Measurements from ENCODE around the gene TNKS2.
"Not testable (repeated sequence)": the region's sequence is repeated elsewhere in the genome, so short reads cannot be mapped to it uniquely, and the experiment has no call there.

TNKS2 gene

GRCh38 chr10:91797874-91798648 lies at the start of gene TNKS2:
Gene TNKS2, plus strand, starts transcription at chr10:91798426. Its CDS starts 265 bp downstream, at chr10:91798691.
- H3K4me3 ChIP-seq (ENCODE audit: low read length in 2 of 2): peak within 1 kb of the TSS; percentile 95 to 97
- no peaks in the 10 kb centered on the region for H3K27me3 ChIP-seq (ENCODE audit: control insufficient read depth in 2 of 2, insufficient read depth in 2 of 2, low read length in 2 of 2)
- H3K9me3 ChIP-seq (ENCODE audit: control insufficient read depth in 2 of 2, low read length in 2 of 2): no peaks in the 10 kb centered on the region
- no peaks in the 10 kb centered on the region for H3K36me3 ChIP-seq (ENCODE audit: control insufficient read depth in 2 of 2, insufficient read depth in 2 of 2, low read length in 2 of 2)
- H3K9ac ChIP-seq (ENCODE audit: low read depth in 1 of 2, low read length in 2 of 2): peak within 1 kb of the TSS; percentile 94 to 99
- H3K27ac ChIP-seq (ENCODE audit: low read depth in 2 of 2, low read length in 2 of 2): peak within 1 kb of the TSS; percentile 97 to 98
- H3K4me1 ChIP-seq (ENCODE audit: control insufficient read depth in 2 of 2, insufficient read depth in 2 of 2, low read length in 2 of 2): peaks cover 19 to 25% of the 10 kb centered on the region in 2 donors

- not testable (repeated sequence) for H3K9ac ChIP-seq (ENCODE audit: low read depth in 1 of 2, low read length in 2 of 2); H3K4me1 ChIP-seq (ENCODE audit: control insufficient read depth in 2 of 2, insufficient read depth in 2 of 2, low read length in 2 of 2); H3K4me3 ChIP-seq (ENCODE audit: low read length in 2 of 2); H3K27me3 ChIP-seq (ENCODE audit: control insufficient read depth in 2 of 2, insufficient read depth in 2 of 2, low read length in 2 of 2); H3K9me3 ChIP-seq (ENCODE audit: control insufficient read depth in 2 of 2, low read length in 2 of 2); H3K27ac ChIP-seq (ENCODE audit: low read depth in 2 of 2, low read length in 2 of 2); H3K36me3 ChIP-seq (ENCODE audit: control insufficient read depth in 2 of 2, insufficient read depth in 2 of 2, low read length in 2 of 2)
Observed at GRCh38 chr10:91749592-91749991, 48.6 kb upstream of the TNKS2 start.

- Histone ChIP-seq H3K27me3 (ENCODE audit: control insufficient read depth in 2 of 2, insufficient read depth in 2 of 2, low read length in 2 of 2) (no peaks in the 10 kb centered on the region), H3K4me3 (ENCODE audit: low read length in 2 of 2) (no peak overlapping the region), H3K27ac (ENCODE audit: low read depth in 2 of 2, low read length in 2 of 2) (no peak overlapping the region)
Observed at GRCh38 chr10:91756286-91756685, 41.9 kb upstream of the TNKS2 start.

DNA sequence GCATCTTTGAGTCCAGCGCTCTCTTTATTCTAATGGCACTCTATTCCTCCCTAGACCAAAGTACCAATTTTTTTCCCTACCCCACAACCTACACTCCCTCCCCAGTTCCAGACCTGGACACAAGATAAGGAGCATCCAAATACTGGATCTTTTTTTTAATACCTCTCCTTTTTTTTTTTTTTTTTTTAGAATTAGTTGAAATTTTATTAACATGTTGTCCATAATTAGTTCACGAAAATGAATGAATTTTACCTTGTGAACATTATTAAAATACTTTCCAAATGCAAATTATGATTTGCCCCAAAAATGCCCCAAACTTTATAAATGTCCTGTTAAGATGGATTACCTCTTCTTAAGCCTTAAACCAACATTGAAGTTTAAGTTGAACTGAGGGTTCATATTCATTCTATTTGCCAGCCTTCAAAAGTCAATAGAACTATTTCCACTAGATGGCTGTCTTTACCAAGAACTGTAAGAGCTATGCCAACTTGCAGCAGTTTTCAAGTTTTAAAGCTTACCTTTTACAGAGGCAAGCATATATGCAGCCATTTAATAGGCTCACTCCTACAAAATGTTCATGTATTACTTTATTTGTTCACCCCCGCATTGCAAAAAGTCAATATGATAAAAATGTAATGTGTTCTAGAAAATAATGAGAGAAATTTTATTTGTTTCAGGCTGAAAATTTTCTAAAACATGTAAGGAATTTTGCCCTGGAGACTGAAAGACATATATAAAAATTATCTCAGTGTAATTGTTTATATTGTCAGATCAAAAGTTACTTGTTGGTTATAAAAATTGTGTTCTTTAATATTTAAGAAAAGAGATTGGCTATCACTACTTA lies 39.7 kb upstream of the TNKS2 start:
- Histone ChIP-seq H3K27me3 (ENCODE audit: control insufficient read depth in 2 of 2, insufficient read depth in 2 of 2, low read length in 2 of 2) (no peaks in the 10 kb centered on the region), H3K9ac (ENCODE audit: low read depth in 1 of 2, low read length in 2 of 2) (no peak overlapping the region), H3K4me1 (ENCODE audit: control insufficient read depth in 2 of 2, insufficient read depth in 2 of 2, low read length in 2 of 2) (no peaks in the 10 kb centered on the region), H3K36me3 (ENCODE audit: control insufficient read depth in 2 of 2, insufficient read depth in 2 of 2, low read length in 2 of 2) (no peaks in the 10 kb centered on the region), H3K4me3 (ENCODE audit: low read length in 2 of 2) (no peak overlapping the region), H3K9me3 (ENCODE audit: control insufficient read depth in 2 of 2, low read length in 2 of 2) (no peaks in the 10 kb centered on the region), H3K27ac (ENCODE audit: low read depth in 2 of 2, low read length in 2 of 2) (no peak overlapping the region)

More at GRCh38 chr10:91756286-91756685, 41.9 kb upstream of the TNKS2 start:
- Histone ChIP-seq H3K9me3 (ENCODE audit: control insufficient read depth in 2 of 2, low read length in 2 of 2) (no peaks in the 10 kb centered on the region), H3K36me3 (ENCODE audit: control insufficient read depth in 2 of 2, insufficient read depth in 2 of 2, low read length in 2 of 2) (no peaks in the 10 kb centered on the region), H3K9ac (ENCODE audit: low read depth in 1 of 2, low read length in 2 of 2) (no peak overlapping the region), H3K4me1 (ENCODE audit: control insufficient read depth in 2 of 2, insufficient read depth in 2 of 2, low read length in 2 of 2) (no peaks in the 10 kb centered on the region)

DNA sequence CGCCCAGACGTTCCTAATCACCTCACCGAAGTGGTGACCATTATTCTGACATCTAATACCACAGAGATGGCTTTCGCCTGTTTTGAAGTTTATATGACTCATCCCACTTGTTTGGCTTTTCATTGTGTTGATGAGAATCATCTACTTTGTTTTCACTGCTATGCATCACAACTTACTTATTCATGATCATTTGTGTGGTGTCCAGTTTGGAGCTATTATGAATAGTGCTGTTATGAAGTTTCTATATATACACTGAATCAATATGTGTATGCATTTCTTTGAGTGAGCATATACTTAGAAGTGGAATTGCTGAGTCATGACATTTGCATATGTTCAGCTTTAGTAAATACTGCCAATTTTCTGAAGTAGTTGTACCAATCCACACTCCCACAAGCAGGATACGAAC lies 38.6 kb upstream of the TNKS2 start:
- Histone ChIP-seq H3K4me3 (ENCODE audit: low read length in 2 of 2) (no peak overlapping the region), H3K9me3 (ENCODE audit: control insufficient read depth in 2 of 2, low read length in 2 of 2) (no peaks in the 10 kb centered on the region), H3K9ac (ENCODE audit: low read depth in 1 of 2, low read length in 2 of 2) (no peak overlapping the region), H3K27ac (ENCODE audit: low read depth in 2 of 2, low read length in 2 of 2) (no peak overlapping the region), H3K36me3 (ENCODE audit: control insufficient read depth in 2 of 2, insufficient read depth in 2 of 2, low read length in 2 of 2) (no peaks in the 10 kb centered on the region), H3K4me1 (ENCODE audit: control insufficient read depth in 2 of 2, insufficient read depth in 2 of 2, low read length in 2 of 2) (no peaks in the 10 kb centered on the region), H3K27me3 (ENCODE audit: control insufficient read depth in 2 of 2, insufficient read depth in 2 of 2, low read length in 2 of 2) (no peaks in the 10 kb centered on the region)

DNA sequence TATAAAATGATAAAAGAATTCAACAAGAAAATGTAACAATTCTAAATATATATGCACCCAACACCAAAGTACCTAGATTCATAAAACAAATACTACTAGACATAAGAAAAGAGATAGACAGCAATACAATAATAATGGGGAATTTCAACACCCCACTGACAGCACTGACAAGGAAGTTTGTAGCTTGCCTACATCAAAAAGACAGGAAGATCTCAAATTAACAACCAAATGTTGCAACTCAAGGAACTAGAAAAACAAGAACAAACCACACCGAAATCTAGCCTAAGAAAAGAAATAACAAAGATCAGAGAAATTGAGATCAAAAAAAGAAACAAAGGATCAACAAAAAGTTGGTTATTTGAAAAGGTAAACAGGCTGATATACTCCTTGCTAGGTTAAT lies 36.5 kb upstream of the TNKS2 start:
- H3K27ac ChIP-seq (ENCODE audit: low read depth in 2 of 2, low read length in 2 of 2): no peak overlapping the region
- H3K4me1 ChIP-seq (ENCODE audit: control insufficient read depth in 2 of 2, insufficient read depth in 2 of 2, low read length in 2 of 2): no peaks in the 10 kb centered on the region
- H3K4me3 ChIP-seq (ENCODE audit: low read length in 2 of 2): no peak overlapping the region
- no peak overlapping the region for H3K9ac ChIP-seq (ENCODE audit: low read depth in 1 of 2, low read length in 2 of 2)
- H3K27me3 ChIP-seq (ENCODE audit: control insufficient read depth in 2 of 2, insufficient read depth in 2 of 2, low read length in 2 of 2): no peaks in the 10 kb centered on the region
- H3K9me3 ChIP-seq (ENCODE audit: control insufficient read depth in 2 of 2, low read length in 2 of 2): no peaks in the 10 kb centered on the region
- no peaks in the 10 kb centered on the region for H3K36me3 ChIP-seq (ENCODE audit: control insufficient read depth in 2 of 2, insufficient read depth in 2 of 2, low read length in 2 of 2)

GRCh38 chr10:91762878-91763277 lies 35.3 kb upstream of the TNKS2 start:
- Histone ChIP-seq H3K4me3 (ENCODE audit: low read length in 2 of 2) (no peak overlapping the region), H3K9me3 (ENCODE audit: control insufficient read depth in 2 of 2, low read length in 2 of 2) (no peaks in the 10 kb centered on the region), H3K4me1 (ENCODE audit: control insufficient read depth in 2 of 2, insufficient read depth in 2 of 2, low read length in 2 of 2) (no peaks in the 10 kb centered on the region)

DNA sequence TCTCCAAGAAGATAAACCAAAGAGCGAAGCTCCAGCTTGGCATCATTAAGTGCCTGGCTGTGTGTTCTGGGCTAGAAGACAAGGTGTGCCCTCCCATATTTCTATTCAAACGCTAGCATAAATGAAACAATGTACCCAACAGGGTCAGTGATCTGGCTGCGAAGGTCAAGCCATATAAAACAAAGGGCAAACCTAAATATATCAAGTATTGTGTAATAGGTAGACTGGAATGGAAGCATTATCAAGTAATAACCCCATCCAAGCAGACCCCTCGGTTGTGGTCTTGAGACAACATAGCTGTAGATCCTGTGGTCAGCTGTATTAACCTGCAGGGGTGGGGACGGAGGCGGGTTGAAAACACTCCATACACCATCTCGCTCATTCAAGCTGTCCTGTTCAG lies 31.6 kb upstream of the TNKS2 start:
- no peak overlapping the region for H3K9ac ChIP-seq (ENCODE audit: low read depth in 1 of 2, low read length in 2 of 2)
- H3K36me3 ChIP-seq (ENCODE audit: control insufficient read depth in 2 of 2, insufficient read depth in 2 of 2, low read length in 2 of 2): no peaks in the 10 kb centered on the region
- H3K9me3 ChIP-seq (ENCODE audit: control insufficient read depth in 2 of 2, low read length in 2 of 2): no peaks in the 10 kb centered on the region
- H3K27me3 ChIP-seq (ENCODE audit: control insufficient read depth in 2 of 2, insufficient read depth in 2 of 2, low read length in 2 of 2): no peaks in the 10 kb centered on the region
- H3K27ac ChIP-seq (ENCODE audit: low read depth in 2 of 2, low read length in 2 of 2): no peak overlapping the region
- no peaks in the 10 kb centered on the region for H3K4me1 ChIP-seq (ENCODE audit: control insufficient read depth in 2 of 2, insufficient read depth in 2 of 2, low read length in 2 of 2)
- H3K4me3 ChIP-seq (ENCODE audit: low read length in 2 of 2): no peak overlapping the region

More at GRCh38 chr10:91762878-91763277, 35.3 kb upstream of the TNKS2 start:
- Histone ChIP-seq H3K36me3 (ENCODE audit: control insufficient read depth in 2 of 2, insufficient read depth in 2 of 2, low read length in 2 of 2) (no peaks in the 10 kb centered on the region), H3K27ac (ENCODE audit: low read depth in 2 of 2, low read length in 2 of 2) (no peak overlapping the region), H3K9ac (ENCODE audit: low read depth in 1 of 2, low read length in 2 of 2) (no peak overlapping the region), H3K27me3 (ENCODE audit: control insufficient read depth in 2 of 2, insufficient read depth in 2 of 2, low read length in 2 of 2) (no peaks in the 10 kb centered on the region)

- H3K27me3 ChIP-seq (ENCODE audit: control insufficient read depth in 2 of 2, insufficient read depth in 2 of 2, low read length in 2 of 2): no peaks in the 10 kb centered on the region
- H3K9ac ChIP-seq (ENCODE audit: low read depth in 1 of 2, low read length in 2 of 2): no peak overlapping the region
- H3K27ac ChIP-seq (ENCODE audit: low read depth in 2 of 2, low read length in 2 of 2): no peak overlapping the region
- H3K4me1 ChIP-seq (ENCODE audit: control insufficient read depth in 2 of 2, insufficient read depth in 2 of 2, low read length in 2 of 2): no peaks in the 10 kb centered on the region
- no peaks in the 10 kb centered on the region for H3K9me3 ChIP-seq (ENCODE audit: control insufficient read depth in 2 of 2, low read length in 2 of 2)
- no peaks in the 10 kb centered on the region for H3K36me3 ChIP-seq (ENCODE audit: control insufficient read depth in 2 of 2, insufficient read depth in 2 of 2, low read length in 2 of 2)
- H3K4me3 ChIP-seq (ENCODE audit: low read length in 2 of 2): no peak overlapping the region
Observed at GRCh38 chr10:91768123-91768522, 30.1 kb upstream of the TNKS2 start.

GRCh38 chr10:91771907-91772306 lies 26.3 kb upstream of the TNKS2 start:
- no peaks in the 10 kb centered on the region for H3K9me3 ChIP-seq (ENCODE audit: control insufficient read depth in 2 of 2, low read length in 2 of 2)
- no peak overlapping the region for H3K27ac ChIP-seq (ENCODE audit: low read depth in 2 of 2, low read length in 2 of 2)
- no peaks in the 10 kb centered on the region for H3K4me1 ChIP-seq (ENCODE audit: control insufficient read depth in 2 of 2, insufficient read depth in 2 of 2, low read length in 2 of 2)
- no peaks in the 10 kb centered on the region for H3K36me3 ChIP-seq (ENCODE audit: control insufficient read depth in 2 of 2, insufficient read depth in 2 of 2, low read length in 2 of 2)
- H3K9ac ChIP-seq (ENCODE audit: low read depth in 1 of 2, low read length in 2 of 2): no peak overlapping the region
- H3K27me3 ChIP-seq (ENCODE audit: control insufficient read depth in 2 of 2, insufficient read depth in 2 of 2, low read length in 2 of 2): no peaks in the 10 kb centered on the region
- no peak overlapping the region for H3K4me3 ChIP-seq (ENCODE audit: low read length in 2 of 2)

Data from mucosa of rectum (tissue), 2 donors.